ENCODE results near the gene GNAO1. TPM values are rescaled to one million over a fixed set of nuclear protein-coding genes. Genes with fewer than 3 reads are reported as not detected.

The GNAO1 gene
- total RNA-seq, 6 experiments from 2014 or later, result 18.2 to 45.1 (median 21.5) TPM

DNA sequence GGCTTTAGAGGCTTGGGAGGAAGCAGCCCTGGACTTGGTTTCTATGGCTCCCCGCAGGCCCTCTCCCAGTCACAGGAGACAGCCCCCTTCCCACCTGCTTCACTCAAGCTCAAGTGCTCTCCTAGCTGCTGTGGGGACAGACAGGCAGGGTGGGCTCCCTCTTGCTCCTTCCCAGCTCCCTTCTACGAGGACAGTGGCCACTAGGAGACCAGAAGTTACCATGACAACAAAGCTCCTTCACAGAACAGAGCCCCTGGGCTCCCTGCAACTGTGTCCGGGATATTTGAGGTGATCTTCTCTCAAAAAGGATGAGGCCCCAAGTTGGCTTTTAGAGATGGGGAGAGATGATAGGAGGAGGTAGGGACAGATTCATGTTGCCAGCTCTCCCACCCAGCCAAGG is 117.7 kb downstream of the GNAO1 start:
- ATAC-seq (no peak), DNase-seq (no peak)
- Histone ChIP-seq H3K36me3 (peaks cover 0 to 3% (median 0%) of the 10 kb centered on the region in 4 donors), H3K9me3 (no peaks in the 10 kb centered on the region), H3K4me3 (no peak overlapping the region), H3K27ac (no peak overlapping the region), H3K27me3 (no peaks in the 10 kb centered on the region), H3K4me1 (no peaks in the 10 kb centered on the region)
- TF ChIP-seq, protein P1, sequence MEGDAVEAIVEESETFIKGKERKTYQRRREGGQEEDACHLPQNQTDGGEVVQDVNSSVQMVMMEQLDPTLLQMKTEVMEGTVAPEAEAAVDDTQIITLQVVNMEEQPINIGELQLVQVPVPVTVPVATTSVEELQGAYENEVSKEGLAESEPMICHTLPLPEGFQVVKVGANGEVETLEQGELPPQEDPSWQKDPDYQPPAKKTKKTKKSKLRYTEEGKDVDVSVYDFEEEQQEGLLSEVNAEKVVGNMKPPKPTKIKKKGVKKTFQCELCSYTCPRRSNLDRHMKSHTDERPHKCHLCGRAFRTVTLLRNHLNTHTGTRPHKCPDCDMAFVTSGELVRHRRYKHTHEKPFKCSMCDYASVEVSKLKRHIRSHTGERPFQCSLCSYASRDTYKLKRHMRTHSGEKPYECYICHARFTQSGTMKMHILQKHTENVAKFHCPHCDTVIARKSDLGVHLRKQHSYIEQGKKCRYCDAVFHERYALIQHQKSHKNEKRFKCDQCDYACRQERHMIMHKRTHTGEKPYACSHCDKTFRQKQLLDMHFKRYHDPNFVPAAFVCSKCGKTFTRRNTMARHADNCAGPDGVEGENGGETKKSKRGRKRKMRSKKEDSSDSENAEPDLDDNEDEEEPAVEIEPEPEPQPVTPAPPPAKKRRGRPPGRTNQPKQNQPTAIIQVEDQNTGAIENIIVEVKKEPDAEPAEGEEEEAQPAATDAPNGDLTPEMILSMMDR (IDR thresholded peaks at IDR 0.05), result no peak
- no peak for TF ChIP-seq POLR2A (IDR thresholded peaks at IDR 0.05)
- 80% methylated on average over 1 of the region's 3 CpGs for WGBS (ENCODE audit: insufficient coverage, low coverage, low lambda C conversion rate, missing lambda C conversion rate)
- intact Hi-C loops (cut with DNase I), result no loop called here

DNA sequence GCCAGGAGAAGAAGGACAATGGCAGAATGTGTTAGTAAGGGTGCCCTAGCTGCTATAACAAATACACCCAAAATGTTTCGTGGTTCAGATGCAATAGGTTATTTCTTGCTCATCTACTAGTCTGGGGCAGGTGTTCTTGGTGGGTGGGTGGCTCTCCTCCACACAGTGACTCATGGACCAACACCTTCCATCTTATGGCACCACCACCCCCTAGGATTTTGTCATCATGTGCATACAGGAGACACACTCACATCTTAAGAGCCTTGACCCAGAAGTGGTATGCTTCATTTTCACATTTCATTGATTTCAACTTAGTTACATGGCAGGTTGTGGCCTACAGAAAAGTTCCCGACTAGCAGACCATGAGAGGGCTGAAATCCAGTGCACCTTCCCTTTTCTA is 119.4 kb downstream of the GNAO1 start:
- no peak for DNase-seq
- Histone ChIP-seq H3K9me3 (no peaks in the 10 kb centered on the region), H3K4me1 (no peaks in the 10 kb centered on the region), H3K36me3 (peaks cover 0 to 3% (median 0%) of the 10 kb centered on the region in 4 donors), H3K4me3 (no peak overlapping the region), H3K27me3 (no peaks in the 10 kb centered on the region), H3K27ac (no peak overlapping the region)
- TF ChIP-seq, protein P1 (IDR thresholded peaks at IDR 0.05), result no peak
- no peak for TF ChIP-seq POLR2A (IDR thresholded peaks at IDR 0.05)
- intact Hi-C loops (cut with DNase I), result loop anchor here in 1 of 2 donors (10.0 kb wide), 1 partner anchor 266 kb away; no protein-coding TSS in a partner anchor
- WGBS (ENCODE audit: insufficient coverage, low coverage, low lambda C conversion rate, missing lambda C conversion rate), result 100% methylated on average over 1 of the region's 2 CpGs
- ATAC-seq, result no peak

DNA sequence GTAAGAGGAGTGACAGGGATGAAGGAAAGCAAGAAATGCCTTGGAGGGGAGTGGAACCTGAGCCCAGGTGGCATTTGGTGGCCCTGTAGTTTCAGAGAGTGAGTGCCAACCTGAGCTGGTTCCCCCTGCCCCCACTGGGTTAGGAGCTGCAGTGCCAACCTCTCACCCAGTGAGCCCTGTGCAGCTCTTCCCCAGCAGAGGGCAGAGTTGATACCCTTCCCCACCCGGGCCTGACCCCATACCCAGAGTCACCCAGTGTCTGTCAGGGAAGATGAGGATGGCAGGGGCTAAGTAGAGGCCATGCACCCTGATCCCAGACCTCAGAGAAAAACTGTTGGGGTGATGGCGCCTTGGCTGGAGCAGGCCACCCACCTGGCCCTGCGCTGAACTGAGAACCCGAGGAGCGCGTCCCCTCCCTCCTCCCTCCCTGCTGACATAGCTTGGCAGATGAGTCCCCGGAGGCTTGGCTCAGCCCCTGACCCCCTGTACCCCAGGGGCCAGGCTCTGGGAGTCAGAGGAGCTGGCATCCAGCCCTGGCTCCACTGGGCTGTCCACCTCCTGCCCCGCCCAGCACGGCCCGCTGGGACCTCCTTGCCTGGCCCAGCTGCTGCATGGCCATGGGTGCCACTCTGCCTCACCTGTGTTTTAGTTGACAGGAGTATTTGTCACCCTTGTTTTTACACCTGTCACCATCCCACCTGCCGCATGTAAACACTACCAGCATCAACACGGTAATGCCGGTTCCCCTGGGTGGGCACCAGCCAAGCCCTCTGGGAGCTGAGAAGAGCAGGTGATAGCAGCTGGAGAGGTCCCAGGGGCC is 120.1 kb downstream of the GNAO1 start:
- DNase-seq, result no peak
- Histone ChIP-seq H3K9me3 (no peaks in the 10 kb centered on the region), H3K4me3 (no peak overlapping the region), H3K27me3 (no peaks in the 10 kb centered on the region), H3K36me3 (peaks cover 0 to 3% (median 0%) of the 10 kb centered on the region in 4 donors), H3K27ac (no peak overlapping the region), H3K4me1 (no peaks in the 10 kb centered on the region)
- intact Hi-C loops (cut with DNase I), result loop anchor here in 1 of 2 donors (10.0 kb wide), 1 partner anchor 267 kb away; no protein-coding TSS in a partner anchor
- no CpG with 5 or more reads among the region's 13 CpGs for WGBS (ENCODE audit: insufficient coverage, low coverage, low lambda C conversion rate, missing lambda C conversion rate)
- ATAC-seq, result peak; percentile 34 to 68 (median 54)
- TF ChIP-seq, protein P1 (IDR thresholded peaks at IDR 0.05), result peak in 3 of 4 donors; percentile 7 to 35 (median 22)
- TF ChIP-seq POLR2A (IDR thresholded peaks at IDR 0.05), result no peak

DNA sequence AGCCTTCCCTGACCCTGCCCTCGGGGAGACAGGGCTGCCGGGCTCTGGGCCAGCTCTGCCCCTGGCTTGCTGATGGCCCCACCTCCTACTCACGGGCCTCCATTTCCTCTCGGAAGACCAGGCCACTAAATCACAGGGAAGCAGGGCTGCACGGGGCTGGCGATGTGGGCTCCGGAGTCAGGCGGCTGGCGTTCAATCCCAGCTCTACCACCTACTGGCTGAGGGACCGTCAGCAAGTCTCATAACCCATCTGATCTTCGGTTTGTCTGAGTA is 120.7 kb downstream of the GNAO1 start:
- Histone ChIP-seq H3K4me3 (no peak overlapping the region), H3K36me3 (peaks cover 0 to 3% (median 0%) of the 10 kb centered on the region in 4 donors), H3K27ac (no peak overlapping the region), H3K9me3 (no peaks in the 10 kb centered on the region), H3K4me1 (no peaks in the 10 kb centered on the region), H3K27me3 (no peaks in the 10 kb centered on the region)
- 73% methylated on average over 9 of the region's 11 CpGs for WGBS (ENCODE audit: insufficient coverage, low coverage, low lambda C conversion rate, missing lambda C conversion rate)
- ATAC-seq (no peak), DNase-seq (no peak)
- TF ChIP-seq POLR2A (IDR thresholded peaks at IDR 0.05), result no peak
- TF ChIP-seq, protein P1 (IDR thresholded peaks at IDR 0.05), result no peak
- intact Hi-C loops (cut with DNase I), result loop anchor here in 1 of 2 donors (10.0 kb wide), 1 partner anchor 267 kb away; no protein-coding TSS in a partner anchor
